Measurements from ENCODE around the gene NAGK. TPM values are rescaled to one million over a fixed set of nuclear protein-coding genes. Genes with fewer than 3 reads are reported as not detected.
A peak's percentile ranks its signal among the peaks of the same experiment; 100 is the strongest.
"Not testable (repeated sequence)": the region's sequence is repeated elsewhere in the genome, so short reads cannot be mapped to it uniquely, and the experiment has no call there.

The NAGK gene
- total RNA-seq, 2 donors from 2014 or later = 56.4 to 58.5 TPM

- Histone ChIP-seq H3K27me3 (replicated peaks; ENCODE audit: insufficient read depth) (no peaks in the 10 kb centered on the region), H3K27ac (no peak overlapping the region), H3K4me1 (replicated peaks) (no peaks in the 10 kb centered on the region), H3K36me3 (no peaks in the 10 kb centered on the region), H3K4me3 (no peak overlapping the region), H3K9me3 (no peaks in the 10 kb centered on the region)
- 6% methylated on average over 3 of the region's 3 CpGs for WGBS
- no peak for TF ChIP-seq POLR2A (IDR thresholded peaks at IDR 0.05)
- TF ChIP-seq POLR2AphosphoS5 (IDR thresholded peaks at IDR 0.05) = peak; percentile 55
- TF ChIP-seq CTCF (IDR thresholded peaks at IDR 0.05) = peak; percentile 40 to 73 (median 63)
- DNase-seq (ENCODE audit: low spot score) = peak; percentile 35
- intact Hi-C loops (cut with DNase I) = no loop called here
Measured at GRCh38 chr2:71100195-71100964, 31.9 kb downstream of the NAGK start.

- no peaks in the 10 kb centered on the region for H3K27me3 ChIP-seq (replicated peaks; ENCODE audit: insufficient read depth)
- no peaks in the 10 kb centered on the region for H3K9me3 ChIP-seq
- intact Hi-C loops (cut with DNase I) = no loop called here
- TF ChIP-seq CTCF (IDR thresholded peaks at IDR 0.05) (no peak), POLR2AphosphoS5 (IDR thresholded peaks at IDR 0.05) (no peak), POLR2A (IDR thresholded peaks at IDR 0.05) (no peak)
- no peaks in the 10 kb centered on the region for H3K36me3 ChIP-seq
- WGBS = 30% methylated on average over 2 of the region's 2 CpGs
- DNase-seq (ENCODE audit: low spot score) = no peak
- no peak overlapping the region for H3K27ac ChIP-seq
- no peak overlapping the region for H3K4me3 ChIP-seq
- no peaks in the 10 kb centered on the region for H3K4me1 ChIP-seq (replicated peaks)
Measured at GRCh38 chr2:71101656-71102055, 33.2 kb downstream of the NAGK start.

- WGBS = 52% methylated on average over 6 of the region's 6 CpGs
- Histone ChIP-seq H3K9me3 (no peaks in the 10 kb centered on the region), H3K4me1 (replicated peaks) (no peaks in the 10 kb centered on the region), H3K36me3 (no peaks in the 10 kb centered on the region), H3K27ac (no peak overlapping the region), H3K4me3 (no peak overlapping the region), H3K27me3 (replicated peaks; ENCODE audit: insufficient read depth) (no peaks in the 10 kb centered on the region)
- TF ChIP-seq POLR2AphosphoS5 (IDR thresholded peaks at IDR 0.05) (no peak), CTCF (IDR thresholded peaks at IDR 0.05) (no peak), POLR2A (IDR thresholded peaks at IDR 0.05) (no peak)
- intact Hi-C loops (cut with DNase I) = no loop called here
- DNase-seq (ENCODE audit: low spot score) = no peak
Measured at GRCh38 chr2:71102981-71103681, 34.7 kb downstream of the NAGK start.

- Histone ChIP-seq H3K27ac (no peak overlapping the region), H3K4me1 (replicated peaks) (no peaks in the 10 kb centered on the region), H3K36me3 (no peaks in the 10 kb centered on the region), H3K9me3 (no peaks in the 10 kb centered on the region), H3K27me3 (replicated peaks; ENCODE audit: insufficient read depth) (no peaks in the 10 kb centered on the region), H3K4me3 (no peak overlapping the region)
- intact Hi-C loops (cut with DNase I) = no loop called here
- no peak for TF ChIP-seq POLR2A (IDR thresholded peaks at IDR 0.05)
- no peak for TF ChIP-seq POLR2AphosphoS5 (IDR thresholded peaks at IDR 0.05)
- TF ChIP-seq CTCF (IDR thresholded peaks at IDR 0.05) = no peak
- no peak for DNase-seq (ENCODE audit: low spot score)
- 89% methylated on average over 5 of the region's 5 CpGs for WGBS
Measured at GRCh38 chr2:71103809-71104208, 35.4 kb downstream of the NAGK start.

- WGBS = 90% methylated on average over 6 of the region's 6 CpGs
- H3K4me1 ChIP-seq (replicated peaks); H3K27me3 ChIP-seq (replicated peaks; ENCODE audit: insufficient read depth); DNase-seq (ENCODE audit: low spot score); H3K27ac ChIP-seq; intact Hi-C loops (cut with DNase I); H3K9me3 ChIP-seq; H3K4me3 ChIP-seq; H3K36me3 ChIP-seq: not testable (repeated sequence)
Measured at GRCh38 chr2:71106463-71106862, 38.0 kb downstream of the NAGK start.

Data from prostate gland (tissue), 2 donors.